HL-60/S4 treated with phorbol 12-myristate 13-acetate at 8.2 ng/mL for 4 days and 3 days (cell line): ENCODE data around the gene BCL2L13.
"Not testable (repeated sequence)": the region's sequence is repeated elsewhere in the genome, so short reads cannot be mapped to it uniquely, and the experiment has no call there.

ENCODE experiments used
- in situ Hi-C: fragments of 300-500 bp; cut with MboI; formaldehyde crosslinking; loops from 2 replicates; pipeline ENCODE4 v1.15.0; 2022; ENCODE audit warnings: low sequenced_read_pairs

Gene BCL2L13

GRCh38 chr22:17694193-17694592 lies 55.6 kb downstream of the BCL2L13 start:
- in situ Hi-C loops, result no loop called here

GRCh38 chr22:17694752-17695151 lies 56.2 kb downstream of the BCL2L13 start:
- in situ Hi-C loops, result no loop called here

GRCh38 chr22:17695986-17696385 lies 57.4 kb downstream of the BCL2L13 start:
- in situ Hi-C loops, result no loop called here

GRCh38 chr22:17697196-17697595 lies 58.6 kb downstream of the BCL2L13 start:
- in situ Hi-C loops, result not testable (repeated sequence)

GRCh38 chr22:17698276-17698675 lies 59.7 kb downstream of the BCL2L13 start:
- in situ Hi-C loops, result not testable (repeated sequence)

GRCh38 chr22:17698948-17699347 lies 60.4 kb downstream of the BCL2L13 start:
- in situ Hi-C loops, result no loop called here

- in situ Hi-C loops, result no loop called here
Observed at GRCh38 chr22:17699696-17700340, 61.3 kb downstream of the BCL2L13 start.

- in situ Hi-C loops, result no loop called here
Observed at GRCh38 chr22:17700778-17701177, 62.2 kb downstream of the BCL2L13 start.

GRCh38 chr22:17703811-17704210 lies 65.3 kb downstream of the BCL2L13 start:
- in situ Hi-C loops, result no loop called here

- in situ Hi-C loops, result no loop called here
Observed at GRCh38 chr22:17705546-17705945, 67.0 kb downstream of the BCL2L13 start.

GRCh38 chr22:17705951-17706900 lies 67.7 kb downstream of the BCL2L13 start:
- in situ Hi-C loops, result no loop called here

GRCh38 chr22:17706947-17707346 lies 68.4 kb downstream of the BCL2L13 start:
- in situ Hi-C loops, result no loop called here

- in situ Hi-C loops, result no loop called here
Observed at GRCh38 chr22:17707526-17707925, 69.0 kb downstream of the BCL2L13 start.

- in situ Hi-C loops, result no loop called here
Observed at GRCh38 chr22:17710023-17710422, 71.5 kb downstream of the BCL2L13 start.

- in situ Hi-C loops, result no loop called here
Observed at GRCh38 chr22:17712441-17712840, 73.9 kb downstream of the BCL2L13 start.

- in situ Hi-C loops, result no loop called here
Observed at GRCh38 chr22:17716529-17716928, 78.0 kb downstream of the BCL2L13 start.

GRCh38 chr22:17717708-17718107 lies 79.2 kb downstream of the BCL2L13 start:
- in situ Hi-C loops, result no loop called here

- in situ Hi-C loops, result no loop called here
Observed at GRCh38 chr22:17719911-17720310, 81.4 kb downstream of the BCL2L13 start.

GRCh38 chr22:17724241-17724640 lies 85.7 kb downstream of the BCL2L13 start:
- in situ Hi-C loops, result no loop called here

- in situ Hi-C loops, result no loop called here
Observed at GRCh38 chr22:17724678-17725499, 86.3 kb downstream of the BCL2L13 start.

GRCh38 chr22:17725500-17725796 lies 86.9 kb downstream of the BCL2L13 start:
- in situ Hi-C loops, result no loop called here
